Activated T-cell treated with anti-CD3 and anti-CD28 coated beads for 48 hours (primary cell): ENCODE data around the gene TMEM31.

ENCODE experiments used
- DNase-seq: peaks from one replicate; pipeline ENCODE4 v3.0.0-alpha.2; 2020; ENCODE audit warnings: low read depth

Gene TMEM31

DNA sequence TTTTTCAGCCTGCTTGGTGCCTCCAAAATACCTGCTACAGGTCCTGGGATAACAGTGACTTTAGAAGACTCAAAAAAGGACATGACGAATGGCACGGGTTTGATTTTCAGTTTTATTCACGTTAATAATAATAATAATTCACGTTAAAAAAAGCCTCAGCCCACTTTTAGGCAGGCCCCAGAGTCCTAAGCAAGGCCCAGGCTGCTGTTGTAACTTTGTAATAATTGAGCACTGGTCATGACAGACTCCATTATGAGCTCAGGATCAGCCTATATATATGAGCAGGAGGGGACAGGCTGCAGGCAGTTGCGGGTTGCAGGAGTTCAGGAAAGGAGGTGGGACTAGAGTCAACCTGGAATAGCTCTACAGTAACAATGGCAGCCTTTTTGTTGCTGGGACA, at the start of gene TMEM31:
TSS of gene TMEM31 (plus strand) at position 301 of the 400 bp plus-strand sequence. CDS start 1,350 bp downstream, outside the sequence.
- DNase-seq, result no peak

DNA sequence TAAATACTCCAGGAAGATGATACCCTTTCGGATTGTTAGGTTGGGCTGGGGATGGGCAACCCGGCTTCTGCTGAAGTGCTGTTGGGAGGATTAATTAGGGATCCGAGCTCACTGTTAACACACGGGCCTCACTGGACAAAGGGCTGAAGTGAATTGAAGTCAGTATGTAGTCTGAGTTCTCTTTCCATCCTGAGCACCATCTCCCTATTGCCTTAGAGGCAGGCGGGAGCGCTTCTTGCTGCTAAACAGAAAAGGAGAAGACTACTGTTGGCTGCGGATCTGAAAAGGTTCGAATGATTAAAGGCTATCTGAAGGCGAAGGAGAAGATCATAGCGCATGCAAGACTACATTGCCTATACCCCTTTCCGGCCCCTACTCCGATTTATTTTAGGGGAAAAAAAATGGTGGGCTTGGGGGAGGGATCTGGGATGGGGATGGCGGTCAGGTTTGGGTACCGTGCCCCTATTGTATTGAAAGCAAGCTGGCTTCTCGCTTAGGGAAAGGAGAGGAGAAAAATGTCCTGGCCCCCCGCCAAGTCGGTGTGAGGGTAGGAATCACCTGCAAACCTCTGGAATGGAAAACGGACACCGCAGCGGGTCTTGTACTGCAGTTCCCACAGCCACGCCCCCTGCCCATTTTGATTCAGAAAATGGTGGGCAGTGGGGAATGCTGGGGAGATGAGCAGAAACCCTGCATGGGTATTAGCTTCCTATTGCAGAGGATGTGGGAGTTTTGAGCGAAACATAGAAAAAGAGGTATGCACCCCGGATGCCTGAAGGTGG, 46.5 kb upstream of the TMEM31 start:
- DNase-seq, result no peak

- no peak for DNase-seq
These were observed 44.3 kb upstream of the TMEM31 start for GRCh38 chrX:103666202-103667107.

DNA sequence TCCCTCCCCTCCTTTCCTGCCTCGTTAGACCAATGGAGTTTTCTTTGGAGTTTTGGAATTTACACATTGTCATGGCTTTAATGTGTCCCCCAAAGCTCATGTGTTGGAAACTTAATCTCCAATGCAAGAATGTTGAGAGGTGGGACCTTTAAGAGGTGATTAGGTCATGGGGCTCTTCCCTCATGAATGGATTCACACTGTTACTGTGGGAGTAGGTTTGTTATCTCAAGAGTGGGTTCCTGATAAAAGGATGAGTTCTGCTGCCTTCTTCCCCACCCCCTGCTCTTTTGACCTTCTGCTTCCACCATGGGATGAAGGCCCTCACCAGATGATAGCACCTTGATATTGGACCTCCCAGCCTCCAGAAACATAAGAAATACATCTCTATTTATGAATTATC, 41.0 kb upstream of the TMEM31 start:
- DNase-seq, result no peak

DNA sequence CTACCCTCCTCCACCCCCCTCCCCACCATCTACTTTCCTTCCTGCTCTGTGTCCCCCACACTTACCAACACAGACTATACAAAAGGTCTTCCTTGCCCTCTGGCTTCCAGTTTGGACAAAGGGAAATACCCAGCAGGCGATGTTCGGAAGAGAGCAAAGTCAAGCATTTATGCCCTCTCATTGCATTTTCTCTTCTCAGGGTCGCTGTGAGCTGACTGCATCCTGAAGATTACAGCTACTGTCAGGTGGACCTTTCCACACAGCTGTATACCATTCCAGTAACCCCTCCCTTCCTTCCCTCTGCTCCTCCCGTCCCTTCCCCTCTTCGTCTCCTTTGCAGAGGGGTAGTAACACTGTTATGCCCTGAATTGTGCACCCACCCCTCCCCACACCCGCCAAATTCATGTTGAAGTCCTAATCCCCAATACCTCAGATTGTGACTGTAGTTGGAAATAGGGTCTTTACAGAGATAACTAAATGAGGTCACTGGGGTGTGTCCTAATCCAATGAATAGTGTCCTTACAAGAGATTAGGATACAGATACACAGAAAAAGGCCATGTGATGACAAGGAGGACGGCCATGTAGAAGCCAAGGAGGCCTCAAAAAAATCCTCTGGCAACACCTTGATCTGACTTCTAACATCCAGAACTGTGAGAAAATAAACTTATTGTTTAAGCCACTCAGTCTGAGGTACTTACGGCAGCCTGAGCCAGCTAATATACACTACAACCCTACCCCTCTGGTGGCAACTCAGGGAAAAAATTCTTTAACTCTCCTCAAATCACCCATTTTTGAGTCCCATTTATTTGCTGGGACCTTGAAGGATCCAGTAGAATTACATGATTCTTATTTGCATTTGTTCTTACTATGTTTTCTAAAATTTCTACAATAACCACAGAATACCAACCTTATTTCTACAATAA, 35.9 kb upstream of the TMEM31 start:
- no peak for DNase-seq

GRCh38 chrX:103678199-103678993, 32.3 kb upstream of the TMEM31 start:
- DNase-seq, result no peak

DNA sequence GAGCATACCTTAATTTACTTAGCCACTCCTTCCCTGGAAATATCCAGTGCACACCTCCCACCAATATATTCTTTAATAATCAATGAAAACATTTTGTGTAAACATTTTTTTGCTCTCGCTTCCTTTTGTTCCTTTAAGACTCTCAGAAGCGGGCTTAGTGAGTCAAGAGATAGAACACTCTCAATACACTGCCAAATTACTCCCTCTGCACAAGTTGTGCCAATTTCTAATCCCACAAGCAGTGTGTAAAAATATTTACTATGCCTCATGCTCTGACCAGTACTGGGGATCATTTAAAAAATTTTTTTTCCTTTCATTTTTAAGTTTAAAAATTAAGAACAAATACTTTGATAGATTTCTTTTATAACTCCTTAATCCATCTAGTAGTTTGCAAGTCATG, 29.3 kb upstream of the TMEM31 start:
- DNase-seq, result no peak

- no peak for DNase-seq
These were observed 25.3 kb upstream of the TMEM31 start for GRCh38 chrX:103685396-103685795.

- peak; percentile 73 for DNase-seq
These were observed 24.3 kb upstream of the TMEM31 start, which contains the start of gene MORF4L2 for GRCh38 chrX:103686199-103687072. TSS of gene MORF4L2 (minus strand) at chrX:103686699. CDS start at chrX:103677027, 9,672 bp downstream.

DNA sequence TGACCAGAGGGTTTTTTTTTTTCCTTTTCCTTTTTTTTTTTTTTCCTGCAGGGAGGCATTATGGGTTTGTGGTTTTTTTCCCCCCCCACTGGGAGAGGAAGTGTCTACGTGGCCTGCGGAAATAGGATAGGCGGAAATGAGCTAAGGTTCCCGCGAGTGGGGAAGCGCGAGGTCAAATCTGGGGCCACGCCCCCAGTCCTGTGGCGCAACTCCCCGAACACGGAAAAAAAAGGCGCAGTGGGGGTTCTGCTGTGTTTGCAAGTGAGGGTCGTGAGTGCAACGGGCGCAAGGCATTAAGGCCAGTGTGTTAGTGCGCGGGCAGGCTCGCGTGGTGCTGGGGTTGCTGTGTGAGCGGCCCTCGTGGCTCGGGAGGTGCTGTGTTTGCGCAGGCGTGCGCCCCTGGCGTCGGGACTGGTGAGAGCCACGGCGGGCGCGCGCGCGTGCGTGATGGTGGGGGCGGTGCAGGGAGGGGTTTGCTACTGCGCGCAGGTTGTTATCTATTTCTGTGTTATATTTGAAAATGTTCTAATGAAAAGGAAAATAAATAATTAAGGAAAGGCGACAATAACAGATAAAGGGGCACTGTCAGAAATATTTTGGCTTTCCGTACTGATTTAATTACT, 23.5 kb upstream of the TMEM31 start:
- DNase-seq, result peak; percentile 79

DNA sequence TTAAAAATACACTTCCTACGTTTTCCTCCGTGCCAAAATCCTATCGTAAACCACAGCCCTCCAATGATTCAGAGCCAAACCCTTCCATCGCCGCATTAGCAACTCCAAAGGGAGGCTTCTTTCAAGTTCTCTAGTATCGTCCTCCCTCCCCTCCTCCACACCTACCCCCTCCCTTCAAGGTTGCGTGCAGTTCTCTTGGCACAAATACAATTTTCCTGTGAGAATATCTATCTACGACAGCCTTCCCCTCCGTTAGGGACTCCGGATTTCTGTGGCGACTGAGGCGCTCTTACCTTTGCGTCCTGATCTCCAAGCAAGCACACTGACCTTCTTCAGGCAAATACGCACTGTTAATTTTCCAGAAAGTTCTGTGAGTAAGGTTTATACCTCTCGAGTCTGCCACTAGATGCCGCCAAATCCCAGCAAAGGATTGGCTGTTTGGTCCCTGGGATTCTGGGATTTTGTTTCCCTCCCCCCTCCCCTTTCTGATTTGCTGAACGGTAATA, 23.0 kb upstream of the TMEM31 start:
- DNase-seq, result peak; percentile 33

DNA sequence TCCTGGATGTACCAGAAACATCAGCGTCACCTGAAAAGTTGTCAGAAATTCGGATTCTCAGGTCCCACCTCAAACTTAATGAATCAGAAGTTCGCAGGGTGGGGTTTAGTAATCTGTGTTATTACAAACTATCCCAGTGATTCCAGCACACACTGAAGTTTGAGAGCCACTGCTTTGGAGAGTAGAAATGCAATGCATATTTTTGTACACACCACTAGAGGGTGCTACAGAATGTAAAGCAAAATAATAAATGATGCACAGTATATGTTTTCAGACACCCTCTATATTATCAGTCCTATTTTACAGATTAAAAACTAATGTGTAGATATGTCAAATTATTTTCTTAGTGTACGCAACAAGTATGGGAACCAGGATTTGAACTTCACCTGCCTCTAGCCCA, 21.8 kb upstream of the TMEM31 start:
- no peak for DNase-seq

GRCh38 chrX:103691059-103691458, 19.6 kb upstream of the TMEM31 start:
- DNase-seq, result no peak

GRCh38 chrX:103697687-103698086, 13.0 kb upstream of the TMEM31 start:
- DNase-seq, result no peak

- no peak for DNase-seq
These were observed 11.5 kb upstream of the TMEM31 start for GRCh38 chrX:103699243-103699642.

GRCh38 chrX:103704863-103705262, 5.8 kb upstream of the TMEM31 start:
- DNase-seq, result no peak

- DNase-seq, result no peak
These were observed 6.3 kb downstream of the TMEM31 start for GRCh38 chrX:103716962-103717361.

DNA sequence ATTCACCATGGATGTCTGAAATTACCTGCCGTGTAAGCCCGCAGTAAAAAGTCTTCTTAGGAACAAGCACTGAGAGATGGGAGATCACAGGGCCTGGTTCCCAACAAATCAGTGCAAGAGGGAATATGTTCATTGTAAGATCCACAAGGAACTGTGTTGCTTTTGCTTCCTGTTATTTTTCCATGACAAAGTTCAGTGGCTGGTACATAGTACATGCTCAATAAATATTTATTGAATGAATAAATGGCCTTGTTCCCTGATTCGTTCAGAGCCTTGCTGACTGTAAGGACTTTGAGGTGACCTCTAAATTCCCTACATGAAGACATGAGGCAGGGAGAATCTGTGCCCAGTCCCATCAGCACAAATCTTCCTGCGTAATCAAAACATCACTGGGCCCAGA, 7.4 kb downstream of the TMEM31 start:
- DNase-seq, result no peak

- DNase-seq, result no peak
These were observed 11.8 kb downstream of the TMEM31 start for GRCh38 chrX:103722505-103722904.
